Measurements from ENCODE around the gene TRAM2.

- TF ChIP-seq POLR2A (IDR thresholded peaks at IDR 0.05; ENCODE audit: control extremely low read depth in 1 of 2, low read depth in 2 of 2, low read length in 2 of 2) (no peak), CTCF (IDR thresholded peaks at IDR 0.05; ENCODE audit: control extremely low read depth in 1 of 3, insufficient read depth in 1 of 3, low read depth in 1 of 3, low read length in 3 of 3) (no peak), FOSL1 (IDR thresholded peaks at IDR 0.05; ENCODE audit: insufficient read depth, low read depth, low read length) (no peak), POLR2AphosphoS5 (IDR thresholded peaks at IDR 0.05; ENCODE audit: low read depth, low read length) (no peak), EGR1 (IDR thresholded peaks at IDR 0.05; ENCODE audit: borderline replicate concordance, low read depth, low read length) (no peak), HDAC6 (IDR thresholded peaks at IDR 0.05; ENCODE audit: low read depth, low read length) (no peak)
These were observed 18.4 kb downstream of the TRAM2 start for GRCh38 chr6:52558266-52559000.
